ENCODE results near the gene NVL. TPM values are rescaled to one million over a fixed set of nuclear protein-coding genes. Genes with fewer than 3 reads are reported as not detected.

The NVL gene
- total RNA-seq, 1 experiment from 2014 or later, result 43.4 TPM

DNA sequence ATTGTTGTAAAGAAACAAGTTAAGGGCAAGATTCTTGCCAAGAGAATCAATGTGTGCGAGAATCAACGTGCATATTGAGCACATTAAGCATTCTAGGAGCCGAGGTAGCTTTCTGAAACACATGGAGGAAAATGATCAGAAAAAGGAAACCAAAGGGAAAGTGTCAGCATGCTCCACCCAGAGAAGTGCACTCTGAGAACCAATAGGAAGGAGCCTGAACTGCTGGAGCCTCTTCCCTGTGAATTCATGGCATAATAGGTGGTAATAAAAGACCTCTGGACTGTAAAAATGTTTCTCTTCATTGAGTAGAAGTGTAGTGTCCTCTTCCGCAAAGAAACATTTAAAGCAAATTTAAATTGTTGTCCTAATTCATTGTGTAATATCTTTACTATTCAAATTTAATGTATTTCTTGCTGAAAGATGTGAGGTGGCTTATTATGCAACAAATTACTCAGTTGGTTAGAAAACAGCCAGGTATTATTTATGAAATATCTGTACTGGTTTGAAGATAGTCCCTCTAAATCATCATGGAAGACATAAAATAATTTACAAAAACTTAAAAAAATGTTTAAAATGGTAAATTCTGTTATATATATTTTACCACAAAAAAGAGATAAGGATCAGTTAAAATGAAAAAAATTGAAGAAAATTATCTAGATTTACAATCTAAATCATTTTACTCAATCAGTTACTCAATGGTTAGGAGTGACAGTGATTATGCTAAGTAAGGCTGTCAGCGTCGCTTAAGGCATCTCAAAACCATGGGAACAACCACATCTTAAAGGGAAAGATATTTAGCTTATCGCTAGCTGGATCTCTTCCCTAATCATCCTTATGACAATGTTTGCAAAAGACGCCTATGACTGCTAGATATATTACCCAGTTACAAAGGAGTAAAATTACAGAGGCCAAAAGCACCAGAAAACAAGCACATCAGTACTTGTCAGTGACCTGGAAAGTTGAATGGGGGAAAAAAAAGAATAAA lies 31.3 kb downstream of the NVL start:
- no peaks in the 10 kb centered on the region for H3K4me1 Mint-ChIP-seq (ENCODE audit: low read depth, unreplicated experiment)
- intact Hi-C loops (cut with micrococcal nuclease; ENCODE audit: unreplicated experiment), result no loop called here
- CTCF ChIA-PET, result interaction anchor here (0.6 kb wide), 1 partner anchor 45 kb away, joined by 6 read pairs; no protein-coding TSS in a partner anchor
- TF ChIP-seq, protein P1, sequence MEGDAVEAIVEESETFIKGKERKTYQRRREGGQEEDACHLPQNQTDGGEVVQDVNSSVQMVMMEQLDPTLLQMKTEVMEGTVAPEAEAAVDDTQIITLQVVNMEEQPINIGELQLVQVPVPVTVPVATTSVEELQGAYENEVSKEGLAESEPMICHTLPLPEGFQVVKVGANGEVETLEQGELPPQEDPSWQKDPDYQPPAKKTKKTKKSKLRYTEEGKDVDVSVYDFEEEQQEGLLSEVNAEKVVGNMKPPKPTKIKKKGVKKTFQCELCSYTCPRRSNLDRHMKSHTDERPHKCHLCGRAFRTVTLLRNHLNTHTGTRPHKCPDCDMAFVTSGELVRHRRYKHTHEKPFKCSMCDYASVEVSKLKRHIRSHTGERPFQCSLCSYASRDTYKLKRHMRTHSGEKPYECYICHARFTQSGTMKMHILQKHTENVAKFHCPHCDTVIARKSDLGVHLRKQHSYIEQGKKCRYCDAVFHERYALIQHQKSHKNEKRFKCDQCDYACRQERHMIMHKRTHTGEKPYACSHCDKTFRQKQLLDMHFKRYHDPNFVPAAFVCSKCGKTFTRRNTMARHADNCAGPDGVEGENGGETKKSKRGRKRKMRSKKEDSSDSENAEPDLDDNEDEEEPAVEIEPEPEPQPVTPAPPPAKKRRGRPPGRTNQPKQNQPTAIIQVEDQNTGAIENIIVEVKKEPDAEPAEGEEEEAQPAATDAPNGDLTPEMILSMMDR (IDR thresholded peaks at IDR 0.05; ENCODE audit: unreplicated experiment), result no peak
- BruUV-seq (replicated peaks), result no TSS peak
- no peak overlapping the region for H3K4me3 Mint-ChIP-seq (ENCODE audit: low read depth, unreplicated experiment)
- H3K9me3 Mint-ChIP-seq (ENCODE audit: low read depth, unreplicated experiment), result no peaks in the 10 kb centered on the region
- peaks cover 54% of the 10 kb centered on the region for H3K36me3 Mint-ChIP-seq (ENCODE audit: insufficient read depth, unreplicated experiment)
- H3K27ac Mint-ChIP-seq (ENCODE audit: unreplicated experiment), result no peak overlapping the region
- H3K27me3 Mint-ChIP-seq (ENCODE audit: unreplicated experiment), result no peaks in the 10 kb centered on the region
- no peak for DNase-seq

DNA sequence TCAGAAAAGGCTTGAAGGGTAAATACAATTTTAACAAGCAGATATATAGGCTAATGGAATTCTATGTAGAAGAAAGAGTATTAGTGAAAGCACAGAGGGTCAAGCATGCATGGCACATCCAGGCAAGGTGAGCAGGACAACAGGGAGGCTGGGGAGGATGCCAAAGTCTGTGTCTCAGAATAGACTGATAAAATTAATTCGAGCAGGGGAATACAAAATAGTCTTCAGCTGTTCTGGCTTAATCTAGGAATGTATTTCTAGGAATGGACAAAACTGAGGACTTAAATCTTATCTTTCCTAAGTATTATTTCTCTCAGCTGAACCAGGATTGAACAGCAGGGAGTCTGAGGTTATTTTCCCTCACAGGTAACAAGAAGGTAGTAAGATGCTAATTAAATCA lies 35.2 kb downstream of the NVL start:
- Mint-ChIP-seq H3K27me3 (ENCODE audit: unreplicated experiment) (no peaks in the 10 kb centered on the region), H3K9me3 (ENCODE audit: low read depth, unreplicated experiment) (no peaks in the 10 kb centered on the region), H3K27ac (ENCODE audit: unreplicated experiment) (no peak overlapping the region), H3K36me3 (ENCODE audit: insufficient read depth, unreplicated experiment) (peaks cover 44% of the 10 kb centered on the region), H3K4me1 (ENCODE audit: low read depth, unreplicated experiment) (no peaks in the 10 kb centered on the region), H3K4me3 (ENCODE audit: low read depth, unreplicated experiment) (no peak overlapping the region)
- TF ChIP-seq, protein P1 (IDR thresholded peaks at IDR 0.05; ENCODE audit: unreplicated experiment), result no peak
- DNase-seq, result no peak
- intact Hi-C loops (cut with micrococcal nuclease; ENCODE audit: unreplicated experiment), result no loop called here
- CTCF ChIA-PET, result no interaction called here
- no TSS peak for BruUV-seq (replicated peaks)

DNA sequence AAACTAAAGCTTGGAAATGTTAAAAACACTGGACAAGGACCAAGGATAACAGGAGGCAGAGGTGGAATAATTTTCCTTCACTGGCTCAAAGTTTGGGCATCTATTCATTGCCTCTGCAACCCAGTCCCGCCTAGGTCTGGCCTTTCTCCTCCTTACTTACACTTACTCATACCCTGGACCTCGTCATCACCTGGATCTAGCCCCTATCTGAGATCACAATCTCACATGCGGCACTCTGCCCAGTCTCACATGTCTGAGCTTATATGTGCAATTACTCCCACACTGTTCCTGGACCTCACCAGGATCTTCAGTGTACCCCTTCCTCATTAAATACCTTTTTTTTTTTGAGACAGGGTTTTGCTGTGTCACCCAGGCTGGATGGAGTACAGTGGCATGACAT lies 37.6 kb downstream of the NVL start:
- intact Hi-C loops (cut with micrococcal nuclease; ENCODE audit: unreplicated experiment), result no loop called here
- Mint-ChIP-seq H3K27ac (ENCODE audit: unreplicated experiment) (no peak overlapping the region), H3K4me3 (ENCODE audit: low read depth, unreplicated experiment) (no peak overlapping the region), H3K27me3 (ENCODE audit: unreplicated experiment) (no peaks in the 10 kb centered on the region), H3K4me1 (ENCODE audit: low read depth, unreplicated experiment) (no peaks in the 10 kb centered on the region), H3K9me3 (ENCODE audit: low read depth, unreplicated experiment) (no peaks in the 10 kb centered on the region), H3K36me3 (ENCODE audit: insufficient read depth, unreplicated experiment) (peaks cover 38% of the 10 kb centered on the region)
- no TSS peak for BruUV-seq (replicated peaks)
- TF ChIP-seq, protein P1 (IDR thresholded peaks at IDR 0.05; ENCODE audit: unreplicated experiment), result no peak
- no peak for DNase-seq
- CTCF ChIA-PET, result no interaction called here

DNA sequence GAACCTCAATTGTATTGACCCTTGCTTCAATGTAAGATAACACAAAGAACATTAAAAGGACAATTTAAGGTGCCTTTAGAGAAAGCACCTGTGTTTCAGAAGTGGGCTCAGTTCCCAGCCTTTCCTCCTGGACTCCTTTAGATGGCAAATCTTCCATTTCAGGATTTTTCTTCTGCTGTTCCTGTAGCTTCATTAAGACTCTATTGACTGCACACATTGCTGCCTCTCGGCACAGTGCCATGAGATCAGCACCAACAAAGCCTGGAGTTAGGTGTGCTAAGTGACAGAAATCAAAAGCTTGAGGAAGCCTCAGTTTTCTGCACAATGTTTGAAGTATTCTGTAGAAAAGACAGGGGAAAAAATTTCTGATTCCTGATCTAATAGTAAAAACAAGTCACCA lies 40.6 kb downstream of the NVL start:
- DNase-seq, result no peak
- TF ChIP-seq, protein P1 (IDR thresholded peaks at IDR 0.05; ENCODE audit: unreplicated experiment), result no peak
- Mint-ChIP-seq H3K4me3 (ENCODE audit: low read depth, unreplicated experiment) (no peak overlapping the region), H3K4me1 (ENCODE audit: low read depth, unreplicated experiment) (no peaks in the 10 kb centered on the region), H3K27ac (ENCODE audit: unreplicated experiment) (no peak overlapping the region), H3K36me3 (ENCODE audit: insufficient read depth, unreplicated experiment) (peaks cover 20% of the 10 kb centered on the region), H3K9me3 (ENCODE audit: low read depth, unreplicated experiment) (no peaks in the 10 kb centered on the region), H3K27me3 (ENCODE audit: unreplicated experiment) (no peaks in the 10 kb centered on the region)
- CTCF ChIA-PET, result no interaction called here
- BruUV-seq (replicated peaks), result no TSS peak
- intact Hi-C loops (cut with micrococcal nuclease; ENCODE audit: unreplicated experiment), result no loop called here
